HEK293 (cell line): ENCODE results near the gene HNRNPA0.

ENCODE experiments used
- CTCF ChIA-PET: fragments of 350-600 bp; formaldehyde crosslinking; extraction: SDS; loops from one replicate; lab custom pipeline; 2021; ENCODE audit warnings: antibody characterized with exemption; lab: Yijun Ruan, JAX
- POLR2A ChIA-PET: fragments of 300-600 bp; formaldehyde crosslinking; extraction: SDS; loops from one replicate; lab custom pipeline; 2020; ENCODE audit warnings: antibody characterized with exemption, inconsistent platforms; lab: Yijun Ruan, JAX
- H3K27ac ChIP-seq: fragments of 200-500 bp; sonication (Bioruptor generic); 2 replicates; pipeline ENCODE4 v1.5.1; 2014; ENCODE audit warnings: low read depth, low read length, control low read depth, inconsistent platforms; ENCODE audit errors: extremely low read depth
- H3K36me3 ChIP-seq, 2 experiments: fragments of 200-500 bp in 1 of 2; sonication (Bioruptor generic) in 1 of 2; 1 replicate in 1 of 2; 2 replicates in 1 of 2; pipeline ENCODE4 v1.5.1; 2014 to 2017; ENCODE audit warnings: inconsistent platforms in 2 of 2, low read length in 2 of 2; ENCODE audit not compliant: control insufficient read depth in 2 of 2, insufficient read depth in 1 of 2
- H3K4me1 ChIP-seq: fragments of 200-500 bp; sonication (Bioruptor generic); 2 replicates; pipeline ENCODE4 v1.5.1; 2014; ENCODE audit warnings: mild to moderate bottlenecking, low read length, inconsistent platforms; ENCODE audit not compliant: control insufficient read depth, insufficient read depth
- H3K4me3 ChIP-seq: 2 replicates; pipeline ENCODE4 v1.5.1; 2011; ENCODE audit warnings: low read depth, mild to moderate bottlenecking, control low read depth, low read length, moderate library complexity
- H3K9me3 ChIP-seq: fragments of 200-500 bp; sonication (Bioruptor generic); 2 replicates; pipeline ENCODE4 v1.5.1; 2014; ENCODE audit warnings: low read depth, low read length, inconsistent platforms; ENCODE audit not compliant: control insufficient read depth, insufficient read depth
- BCL11B ChIP-seq: fragments of 450-650 bp; formaldehyde crosslinking; IDR thresholded peaks from 2 replicates; pipeline ENCODE4 v1.5.1; 2016; ENCODE audit warnings: low read depth, missing biosample characterization, missing genetic modification characterization
- GLIS1 ChIP-seq: fragments of 450-650 bp; formaldehyde crosslinking; IDR thresholded peaks from 2 replicates; pipeline ENCODE4 v1.5.1; 2016; ENCODE audit warnings: missing biosample characterization, missing genetic modification characterization
- SP3 ChIP-seq: fragments of 450-650 bp; formaldehyde crosslinking; IDR thresholded peaks from 2 replicates; pipeline ENCODE4 v1.5.1; 2016; ENCODE audit warnings: missing biosample characterization, missing genetic modification characterization
- TRIM28 ChIP-seq: IDR thresholded peaks from 2 replicates; pipeline ENCODE4 v1.6.1; 2011; ENCODE audit warnings: low read length, control low read depth, borderline replicate concordance
- YY1 ChIP-seq: fragments of 450-650 bp; formaldehyde crosslinking; IDR thresholded peaks from 2 replicates; pipeline ENCODE4 v1.5.1; 2018; ENCODE audit warnings: missing biosample characterization, missing genetic modification characterization
- ZEB2 ChIP-seq: fragments of 450-650 bp; formaldehyde crosslinking; IDR thresholded peaks from 2 replicates; pipeline ENCODE4 v1.5.1; 2016; ENCODE audit warnings: missing biosample characterization, missing genetic modification characterization
- ZFHX2 ChIP-seq: fragments of 450-650 bp; formaldehyde crosslinking; conservative IDR thresholded peaks from 2 replicates; pipeline ENCODE4 v1.5.1; 2016; ENCODE audit warnings: missing biosample characterization, missing genetic modification characterization
- ZFP3 ChIP-seq: fragments of 450-650 bp; formaldehyde crosslinking; IDR thresholded peaks from 2 replicates; pipeline ENCODE4 v1.5.1; 2016; ENCODE audit warnings: low read depth, missing biosample characterization, missing genetic modification characterization
- ZNF10 ChIP-seq: fragments of 450-650 bp; formaldehyde crosslinking; IDR thresholded peaks from 2 replicates; pipeline ENCODE4 v1.5.1; 2017; ENCODE audit warnings: missing biosample characterization, missing genetic modification characterization
- ZNF155 ChIP-seq: fragments of 450-650 bp; formaldehyde crosslinking; IDR thresholded peaks from 2 replicates; pipeline ENCODE4 v1.5.1; 2016; ENCODE audit warnings: missing biosample characterization, missing genetic modification characterization
- ZNF23 ChIP-seq: fragments of 450-650 bp; formaldehyde crosslinking; IDR thresholded peaks from 2 replicates; pipeline ENCODE4 v1.5.1; 2016; ENCODE audit warnings: missing biosample characterization, missing genetic modification characterization, borderline replicate concordance
- ZNF571 ChIP-seq: fragments of 450-650 bp; formaldehyde crosslinking; IDR thresholded peaks from 2 replicates; pipeline ENCODE4 v1.5.0; 2017; ENCODE audit warnings: missing biosample characterization, missing genetic modification characterization
- ZNF623 ChIP-seq: fragments of 450-650 bp; formaldehyde crosslinking; IDR thresholded peaks from 2 replicates; pipeline ENCODE4 v1.5.1; 2016; ENCODE audit warnings: missing biosample characterization, missing genetic modification characterization
- ZNF658 ChIP-seq: fragments of 450-650 bp; formaldehyde crosslinking; IDR thresholded peaks from 2 replicates; pipeline ENCODE4; 2016; ENCODE audit warnings: missing biosample characterization, missing genetic modification characterization
- ZNF777 ChIP-seq: fragments of 450-650 bp; formaldehyde crosslinking; IDR thresholded peaks from 2 replicates; pipeline ENCODE4 v1.5.1; 2017; ENCODE audit warnings: missing biosample characterization, missing genetic modification characterization, borderline replicate concordance
- TF ChIP-seq, protein P1 (sequence below): fragments of 450-650 bp; formaldehyde crosslinking; IDR thresholded peaks from 2 replicates; pipeline ENCODE4 v1.5.1; 2017; ENCODE audit warnings: missing biosample characterization, missing genetic modification characterization
- TF ChIP-seq, protein P2 (sequence below): fragments of 450-650 bp; formaldehyde crosslinking; conservative IDR thresholded peaks from 2 replicates; pipeline ENCODE4 v1.5.1; 2016; ENCODE audit warnings: low read depth, missing biosample characterization, missing genetic modification characterization
- TF ChIP-seq, protein P3 (sequence below): IDR thresholded peaks from 2 replicates; pipeline ENCODE4 v1.6.1; 2011; ENCODE audit warnings: mild to moderate bottlenecking, low read depth, low read length, borderline replicate concordance
- TF ChIP-seq, protein P4 (sequence below): sonication (generic); formaldehyde crosslinking; IDR thresholded peaks from 2 replicates; pipeline ENCODE4 v1.8.1; 2022; ENCODE audit warnings: mild to moderate bottlenecking, moderate library complexity, missing genetic modification reagents
- TF ChIP-seq, protein P5 (sequence below): fragments of 450-650 bp; formaldehyde crosslinking; IDR thresholded peaks from 2 replicates; pipeline ENCODE4 v1.5.1; 2017; ENCODE audit warnings: missing biosample characterization, missing genetic modification characterization

The HNRNPA0 gene

DNA sequence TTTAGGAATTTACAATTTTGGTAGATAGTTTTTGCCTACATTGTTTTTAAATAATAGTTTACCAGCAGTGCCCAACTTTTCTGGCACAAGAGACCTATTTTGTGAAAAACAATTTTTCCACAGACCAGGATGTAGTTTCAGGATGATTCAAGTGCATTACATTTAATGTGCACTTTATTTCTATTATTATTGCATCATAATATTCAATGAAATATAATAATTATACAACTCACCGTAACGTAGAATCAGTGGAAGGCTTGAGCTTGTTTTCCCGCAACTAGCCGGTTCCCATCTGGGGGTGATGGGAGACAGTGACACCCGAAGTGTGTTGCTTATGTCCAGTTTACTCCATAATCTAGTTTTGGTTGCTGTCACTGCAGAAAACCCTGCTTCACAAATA is 3.5 kb upstream of the HNRNPA0 start:
- no peaks in the 10 kb centered on the region for H3K4me1 ChIP-seq
- H3K27ac ChIP-seq: no peak overlapping the region
- no peak for TF ChIP-seq TRIM28
- TF ChIP-seq, protein P1, sequence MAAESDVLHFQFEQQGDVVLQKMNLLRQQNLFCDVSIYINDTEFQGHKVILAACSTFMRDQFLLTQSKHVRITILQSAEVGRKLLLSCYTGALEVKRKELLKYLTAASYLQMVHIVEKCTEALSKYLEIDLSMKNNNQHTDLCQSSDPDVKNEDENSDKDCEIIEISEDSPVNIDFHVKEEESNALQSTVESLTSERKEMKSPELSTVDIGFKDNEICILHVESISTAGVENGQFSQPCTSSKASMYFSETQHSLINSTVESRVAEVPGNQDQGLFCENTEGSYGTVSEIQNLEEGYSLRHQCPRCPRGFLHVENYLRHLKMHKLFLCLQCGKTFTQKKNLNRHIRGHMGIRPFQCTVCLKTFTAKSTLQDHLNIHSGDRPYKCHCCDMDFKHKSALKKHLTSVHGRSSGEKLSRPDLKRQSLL (tag by site-specific recombination): no peak
- TF ChIP-seq, all 188 proteins: peak for 0
- ChIA-PET CTCF (interaction anchor here (0.7 to 0.8 kb wide), 3 partner anchors 20 to 309 kb away, joined by 3 read pairs; no protein-coding TSS in a partner anchor), POLR2A (no interaction called here)
- no peak overlapping the region for H3K4me3 ChIP-seq
- no peaks in the 10 kb centered on the region for H3K9me3 ChIP-seq
- H3K36me3 ChIP-seq: peaks cover 0 to 8% of the 10 kb centered on the region in 2 experiments; a peak in 1 of 3 replicates

DNA sequence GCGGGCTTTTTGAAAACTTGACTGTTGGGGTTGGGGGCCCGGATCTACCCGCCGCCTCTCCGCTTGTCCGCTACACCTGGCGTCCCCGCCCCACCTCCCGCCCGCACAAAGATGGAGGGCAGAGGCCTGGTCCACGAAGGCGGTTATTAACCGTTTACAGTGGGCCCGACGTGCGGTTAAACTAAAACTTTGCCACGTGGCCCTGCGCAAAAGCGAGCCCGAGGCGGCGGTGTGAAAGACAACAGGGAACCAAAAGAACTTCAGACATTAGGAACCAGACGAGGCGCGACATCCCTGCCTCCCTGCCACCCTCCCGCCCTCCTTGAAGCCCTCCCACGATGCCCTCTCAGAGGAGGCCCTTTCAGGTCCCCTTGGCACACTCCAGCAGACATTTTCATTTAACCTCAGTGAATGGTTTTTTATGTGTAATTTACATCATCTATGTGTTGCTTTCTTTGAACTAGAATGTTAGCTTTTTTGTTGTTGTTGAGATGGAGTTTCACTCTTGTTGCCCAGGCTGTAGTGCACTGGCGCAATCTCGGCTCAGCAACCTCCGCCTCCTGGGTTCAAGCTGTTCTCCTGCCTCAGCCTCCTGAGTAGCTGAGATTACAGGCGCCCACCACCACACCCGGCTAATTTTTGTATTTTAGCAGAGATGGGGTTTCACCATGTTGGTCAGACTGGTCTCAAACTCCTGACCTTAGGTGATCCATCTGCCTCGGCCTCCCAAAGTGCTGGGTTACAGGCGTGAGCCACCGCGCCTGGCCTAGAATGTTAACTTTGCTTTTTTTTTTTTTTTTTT is 999 bp upstream of the HNRNPA0 start:
- H3K4me1 ChIP-seq: no peaks in the 10 kb centered on the region
- ChIA-PET POLR2A (interaction anchor here (1.5 kb wide), 1 partner anchor 356 kb away, joined by 6 read pairs; no protein-coding TSS in a partner anchor), CTCF (interaction anchor here (0.7 to 1.4 kb wide), 4 partner anchors 13 to 379 kb away, joined by 3 to 4 read pairs (median 3); no protein-coding TSS in a partner anchor)
- peak overlapping the region; percentile 99 for H3K27ac ChIP-seq
- peak overlapping the region; percentile 72 for H3K4me3 ChIP-seq
- H3K36me3 ChIP-seq: peaks cover 0 to 26% of the 10 kb centered on the region in 2 experiments; a peak in 1 of 3 replicates
- H3K9me3 ChIP-seq: no peaks in the 10 kb centered on the region
- TF ChIP-seq ZNF623 (no peak), ZNF10 (0 out of 2 replicates have a peak, but pooled peaks have one; percentile 6), ZNF658 (tag by site-specific recombination) (no peak), ZFP3 (no peak), ZNF155 (tag by site-specific recombination) (no peak), BCL11B (tag by site-specific recombination) (peak; percentile 25; the same call in 1 of the 2 replicates), YY1 (tag by site-specific recombination) (peak; percentile 82), ZNF777 (tag by site-specific recombination) (no peak), GLIS1 (peak; percentile 96), ZNF571 (no peak), SP3 (tag by site-specific recombination) (peak; percentile 25), ZFHX2 (tag by site-specific recombination) (peak; percentile 71), ZNF23 (tag by site-specific recombination) (no peak), ZEB2 (tag by site-specific recombination) (0 out of 2 replicates have a peak, but pooled peaks have one; percentile 12)
- TF ChIP-seq, protein P2, sequence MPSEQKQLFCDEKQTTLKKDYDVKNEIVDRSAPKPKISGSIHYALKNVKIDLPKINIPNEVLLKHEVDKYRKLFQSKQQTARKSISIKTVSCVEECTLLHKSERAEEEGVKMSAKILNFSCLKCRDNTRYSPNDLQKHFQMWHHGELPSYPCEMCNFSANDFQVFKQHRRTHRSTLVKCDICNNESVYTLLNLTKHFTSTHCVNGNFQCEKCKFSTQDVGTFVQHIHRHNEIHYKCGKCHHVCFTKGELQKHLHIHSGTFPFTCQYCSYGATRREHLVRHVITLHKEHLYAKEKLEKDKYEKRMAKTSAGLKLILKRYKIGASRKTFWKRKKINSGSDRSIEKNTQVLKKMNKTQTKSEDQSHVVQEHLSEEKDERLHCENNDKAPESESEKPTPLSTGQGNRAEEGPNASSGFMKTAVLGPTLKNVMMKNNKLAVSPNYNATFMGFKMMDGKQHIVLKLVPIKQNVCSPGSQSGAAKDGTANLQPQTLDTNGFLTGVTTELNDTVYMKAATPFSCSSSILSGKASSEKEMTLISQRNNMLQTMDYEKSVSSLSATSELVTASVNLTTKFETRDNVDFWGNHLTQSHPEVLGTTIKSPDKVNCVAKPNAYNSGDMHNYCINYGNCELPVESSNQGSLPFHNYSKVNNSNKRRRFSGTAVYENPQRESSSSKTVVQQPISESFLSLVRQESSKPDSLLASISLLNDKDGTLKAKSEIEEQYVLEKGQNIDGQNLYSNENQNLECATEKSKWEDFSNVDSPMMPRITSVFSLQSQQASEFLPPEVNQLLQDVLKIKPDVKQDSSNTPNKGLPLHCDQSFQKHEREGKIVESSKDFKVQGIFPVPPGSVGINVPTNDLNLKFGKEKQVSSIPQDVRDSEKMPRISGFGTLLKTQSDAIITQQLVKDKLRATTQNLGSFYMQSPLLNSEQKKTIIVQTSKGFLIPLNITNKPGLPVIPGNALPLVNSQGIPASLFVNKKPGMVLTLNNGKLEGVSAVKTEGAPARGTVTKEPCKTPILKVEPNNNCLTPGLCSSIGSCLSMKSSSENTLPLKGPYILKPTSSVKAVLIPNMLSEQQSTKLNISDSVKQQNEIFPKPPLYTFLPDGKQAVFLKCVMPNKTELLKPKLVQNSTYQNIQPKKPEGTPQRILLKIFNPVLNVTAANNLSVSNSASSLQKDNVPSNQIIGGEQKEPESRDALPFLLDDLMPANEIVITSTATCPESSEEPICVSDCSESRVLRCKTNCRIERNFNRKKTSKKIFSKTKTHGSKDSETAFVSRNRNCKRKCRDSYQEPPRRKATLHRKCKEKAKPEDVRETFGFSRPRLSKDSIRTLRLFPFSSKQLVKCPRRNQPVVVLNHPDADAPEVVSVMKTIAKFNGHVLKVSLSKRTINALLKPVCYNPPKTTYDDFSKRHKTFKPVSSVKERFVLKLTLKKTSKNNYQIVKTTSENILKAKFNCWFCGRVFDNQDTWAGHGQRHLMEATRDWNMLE (tag by site-specific recombination): 0 out of 2 replicates have a peak, but pooled peaks have one; percentile 17
- TF ChIP-seq, protein P3, sequence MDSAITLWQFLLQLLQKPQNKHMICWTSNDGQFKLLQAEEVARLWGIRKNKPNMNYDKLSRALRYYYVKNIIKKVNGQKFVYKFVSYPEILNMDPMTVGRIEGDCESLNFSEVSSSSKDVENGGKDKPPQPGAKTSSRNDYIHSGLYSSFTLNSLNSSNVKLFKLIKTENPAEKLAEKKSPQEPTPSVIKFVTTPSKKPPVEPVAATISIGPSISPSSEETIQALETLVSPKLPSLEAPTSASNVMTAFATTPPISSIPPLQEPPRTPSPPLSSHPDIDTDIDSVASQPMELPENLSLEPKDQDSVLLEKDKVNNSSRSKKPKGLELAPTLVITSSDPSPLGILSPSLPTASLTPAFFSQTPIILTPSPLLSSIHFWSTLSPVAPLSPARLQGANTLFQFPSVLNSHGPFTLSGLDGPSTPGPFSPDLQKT: no peak
- TF ChIP-seq, protein P4, sequence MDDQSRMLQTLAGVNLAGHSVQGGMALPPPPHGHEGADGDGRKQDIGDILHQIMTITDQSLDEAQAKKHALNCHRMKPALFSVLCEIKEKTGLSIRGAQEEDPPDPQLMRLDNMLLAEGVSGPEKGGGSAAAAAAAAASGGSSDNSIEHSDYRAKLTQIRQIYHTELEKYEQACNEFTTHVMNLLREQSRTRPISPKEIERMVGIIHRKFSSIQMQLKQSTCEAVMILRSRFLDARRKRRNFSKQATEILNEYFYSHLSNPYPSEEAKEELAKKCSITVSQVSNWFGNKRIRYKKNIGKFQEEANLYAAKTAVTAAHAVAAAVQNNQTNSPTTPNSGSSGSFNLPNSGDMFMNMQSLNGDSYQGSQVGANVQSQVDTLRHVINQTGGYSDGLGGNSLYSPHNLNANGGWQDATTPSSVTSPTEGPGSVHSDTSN (CRISPR knock-in tag): peak; percentile 36; the same call in 1 of the 2 replicates
- TF ChIP-seq, protein P5, sequence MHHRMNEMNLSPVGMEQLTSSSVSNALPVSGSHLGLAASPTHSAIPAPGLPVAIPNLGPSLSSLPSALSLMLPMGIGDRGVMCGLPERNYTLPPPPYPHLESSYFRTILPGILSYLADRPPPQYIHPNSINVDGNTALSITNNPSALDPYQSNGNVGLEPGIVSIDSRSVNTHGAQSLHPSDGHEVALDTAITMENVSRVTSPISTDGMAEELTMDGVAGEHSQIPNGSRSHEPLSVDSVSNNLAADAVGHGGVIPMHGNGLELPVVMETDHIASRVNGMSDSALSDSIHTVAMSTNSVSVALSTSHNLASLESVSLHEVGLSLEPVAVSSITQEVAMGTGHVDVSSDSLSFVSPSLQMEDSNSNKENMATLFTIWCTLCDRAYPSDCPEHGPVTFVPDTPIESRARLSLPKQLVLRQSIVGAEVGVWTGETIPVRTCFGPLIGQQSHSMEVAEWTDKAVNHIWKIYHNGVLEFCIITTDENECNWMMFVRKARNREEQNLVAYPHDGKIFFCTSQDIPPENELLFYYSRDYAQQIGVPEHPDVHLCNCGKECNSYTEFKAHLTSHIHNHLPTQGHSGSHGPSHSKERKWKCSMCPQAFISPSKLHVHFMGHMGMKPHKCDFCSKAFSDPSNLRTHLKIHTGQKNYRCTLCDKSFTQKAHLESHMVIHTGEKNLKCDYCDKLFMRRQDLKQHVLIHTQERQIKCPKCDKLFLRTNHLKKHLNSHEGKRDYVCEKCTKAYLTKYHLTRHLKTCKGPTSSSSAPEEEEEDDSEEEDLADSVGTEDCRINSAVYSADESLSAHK: no peak
